Cardiac fibroblast (primary cell): ENCODE measurements around the gene MPEG1.

Source experiments
- DNase-seq, 2 donors: peaks; one replicate each; pipeline versions ENCODE4 v3.0.0 to v3.0.0-alpha.2; 2010; ENCODE audit warnings: low read depth in 2 of 2
- H3K4me3 ChIP-seq, 2 donors: replicated peaks in 1 of 2; 1 replicate in 1 of 2; 2 replicates in 1 of 2; pipeline ENCODE4 v1.5.1; 2011; ENCODE audit warnings: low read depth in 2 of 2, low read length in 2 of 2, mild to moderate bottlenecking in 2 of 2, moderate library complexity in 1 of 2
- CTCF ChIP-seq: IDR thresholded peaks from one replicate; pipeline ENCODE4 v1.5.1; 2011; ENCODE audit warnings: low read depth, mild to moderate bottlenecking, low read length, inconsistent platforms

The MPEG1 gene

GRCh38 chr11:59186130-59186594 is 26.6 kb downstream of the MPEG1 start:
- TF ChIP-seq CTCF, result peak; percentile 66
- peak in 1 of 2 donors; percentile 17 for DNase-seq
- no peak overlapping the region for H3K4me3 ChIP-seq

DNA sequence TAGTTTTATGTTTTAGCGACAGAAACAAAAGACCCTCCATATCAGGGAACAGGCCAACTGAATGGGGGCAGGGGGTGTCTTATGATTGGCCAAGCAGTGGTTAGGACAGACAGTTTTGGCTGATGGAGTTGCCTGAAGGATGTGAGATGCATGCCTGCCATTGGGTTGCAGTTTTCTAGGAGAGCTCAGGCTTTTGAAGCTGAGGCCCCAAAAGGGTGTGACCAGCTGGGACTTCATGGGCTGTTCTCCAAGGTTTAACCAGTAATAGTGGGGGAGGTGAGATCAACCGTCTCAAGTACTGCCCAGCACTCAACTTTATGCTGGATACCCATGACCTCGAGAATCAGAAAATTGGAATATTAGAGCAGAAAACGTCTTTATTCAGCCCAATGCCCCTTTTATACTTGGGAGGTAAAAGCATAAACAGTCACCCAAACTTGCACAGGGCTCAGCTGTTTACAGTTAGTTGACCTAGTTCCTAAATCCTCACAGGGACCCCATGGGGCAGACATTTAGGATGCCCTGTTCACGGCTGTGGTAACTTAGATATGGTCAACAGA is 27.3 kb downstream of the MPEG1 start:
- TF ChIP-seq CTCF, result no peak
- peak in 1 of 2 donors; percentile 51 for DNase-seq
- no peak overlapping the region for H3K4me3 ChIP-seq

- H3K4me3 ChIP-seq, result no peak overlapping the region
- no peak for TF ChIP-seq CTCF
- DNase-seq, result no peak
Observed at GRCh38 chr11:59184691-59185339, 27.9 kb downstream of the MPEG1 start.

GRCh38 chr11:59183771-59184170 is 29.0 kb downstream of the MPEG1 start:
- peak in 1 of 2 donors; percentile 89 for DNase-seq
- no peak for TF ChIP-seq CTCF
- no peak overlapping the region for H3K4me3 ChIP-seq

DNA sequence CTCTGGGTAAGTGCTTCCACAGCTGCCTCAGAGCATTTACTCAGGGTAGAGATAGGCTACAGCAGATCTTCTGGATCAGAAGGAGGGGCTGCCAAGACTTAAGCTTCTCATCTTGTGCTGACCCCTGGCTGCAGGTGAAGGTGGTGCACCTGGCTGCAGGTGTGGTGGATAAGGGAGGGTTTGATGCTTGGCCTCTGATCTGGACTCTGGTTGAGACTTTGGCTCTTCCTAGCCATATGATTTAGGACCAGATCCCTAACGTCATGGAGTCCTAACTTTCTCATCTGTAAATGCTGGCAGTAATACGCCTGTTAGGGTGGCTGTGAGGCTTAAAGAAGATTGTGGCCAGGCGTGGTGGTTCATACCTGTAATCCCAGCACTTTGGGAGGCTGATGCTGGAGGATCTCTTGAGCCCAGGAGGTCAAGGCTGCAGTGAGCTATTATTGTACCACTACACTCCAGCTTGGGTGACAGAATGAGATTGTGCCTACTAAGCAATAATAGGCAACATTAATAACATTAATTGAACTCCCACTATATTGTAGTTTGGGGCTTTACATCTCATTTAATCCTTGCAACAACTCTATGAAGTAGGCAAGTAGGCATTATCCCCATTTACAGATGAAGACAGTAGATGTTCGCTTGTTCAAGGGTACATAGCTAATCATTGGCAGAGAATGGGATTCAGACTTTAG is 30.1 kb downstream of the MPEG1 start:
- H3K4me3 ChIP-seq, result no peak overlapping the region
- peak; percentile 13 for TF ChIP-seq CTCF
- DNase-seq, result no peak

DNA sequence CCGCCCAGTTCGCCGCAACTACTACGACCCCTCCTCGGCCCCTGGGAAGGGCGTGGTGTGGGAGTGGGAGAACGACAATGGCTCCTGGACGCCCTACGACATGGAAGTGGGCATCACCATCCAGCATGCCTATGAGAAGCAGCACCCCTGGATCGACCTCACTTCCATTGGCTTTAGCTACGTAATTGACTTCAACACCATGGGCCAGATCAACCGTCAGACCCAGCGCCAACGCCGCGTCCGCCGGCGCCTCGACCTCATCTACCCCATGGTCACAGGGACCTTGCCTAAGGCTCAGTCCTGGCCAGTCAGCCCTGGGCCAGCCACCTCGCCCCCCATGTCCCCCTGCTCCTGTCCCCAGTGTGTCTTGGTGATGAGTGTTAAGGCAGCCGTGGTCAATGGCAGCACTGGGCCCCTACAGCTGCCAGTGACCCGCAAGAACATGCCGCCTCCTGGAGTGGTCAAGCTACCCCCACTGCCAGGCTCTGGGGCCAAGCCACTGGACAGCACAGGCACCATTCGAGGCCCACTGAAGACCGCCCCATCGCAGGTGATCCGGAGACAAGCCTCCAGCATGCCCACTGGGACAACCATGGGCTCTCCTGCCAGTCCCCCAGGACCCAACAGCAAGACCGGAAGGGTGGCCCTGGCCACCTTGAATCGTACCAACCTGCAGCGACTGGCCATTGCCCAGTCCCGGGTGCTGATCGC is 30.8 kb downstream of the MPEG1 start:
- no peak for TF ChIP-seq CTCF
- H3K4me3 ChIP-seq, result no peak overlapping the region
- DNase-seq, result no peak
